K562 (cell line): ENCODE results near the gene ATP2A3. TPM values are rescaled to one million over a fixed set of nuclear protein-coding genes. Genes with fewer than 3 reads are reported as not detected.

Experiments used
- KLF6 ChIP-seq: fragments of 250-450 bp; sonication (Bioruptor Pico); IDR thresholded peaks from 2 replicates; pipeline ENCODE4 v1.4.0; 2020; ENCODE audit warnings: mild to moderate bottlenecking, moderate library complexity, borderline replicate concordance
- ZNF239 ChIP-seq: fragments of 250-450 bp; sonication (Bioruptor Pico); IDR thresholded peaks from 2 replicates; pipeline ENCODE4 v1.4.0; 2020; ENCODE audit warnings: mild to moderate bottlenecking
- ZNF77 ChIP-seq: fragments of 250-450 bp; sonication (Bioruptor Pico); IDR thresholded peaks from 2 replicates; pipeline ENCODE4 v1.5.0; 2020
- polyA plus RNA-seq, 8 experiments: library from polyadenylated mRNA; depleted of rRNA in 4 of 8; stranded (reverse) in 5 of 8; unstranded in 3 of 8; fragments of >200 nt; fragmentation: Nextera tagmentation in 2 of 8; fragmentation: Illumina TruSeq in 1 of 8; extraction: Ambion mirVana in 2 of 8; extraction: Trizol in 1 of 8; gene quantifications; 2 replicates each; pipeline versions ENCODE4 v1.2.1 to v1.2.3, GENCODE V29; 2011 to 2014; ENCODE audit warnings: inconsistent platforms in 1 of 8, missing spikeins in 1 of 8
- total RNA-seq, 7 experiments: library from RNA; depleted of rRNA in 6 of 7; stranded (reverse); fragments of >200 nt in 6 of 7; fragmentation: Illumina TruSeq in 2 of 7; extraction: Trizol in 2 of 7; gene quantifications; 2 replicates each; pipeline versions ENCODE4 v1.2.1 to v1.2.3, GENCODE V29; 2011 to 2021; ENCODE audit warnings: low replicate concordance in 1 of 7
- TF ChIP-seq, protein P1 (sequence below), 2 experiments: fragments of 450-650 bp in 1 of 2; sonication (generic) in 1 of 2; formaldehyde crosslinking in 1 of 2; IDR thresholded peaks; 2 replicates each; pipeline versions ENCODE4 v1.7.1 to v1.9.0; 2016 to 2022; ENCODE audit warnings: inconsistent platforms in 1 of 2, mild to moderate bottlenecking in 1 of 2, missing genetic modification reagents in 1 of 2
- TF ChIP-seq, protein P2 (sequence below): fragments of 250-450 bp; sonication (Bioruptor Pico); IDR thresholded peaks from 2 replicates; pipeline ENCODE4 v1.4.0; 2020; ENCODE audit warnings: mild to moderate bottlenecking, moderate library complexity
- TF ChIP-seq, protein P3 (sequence below), 2 experiments: fragments of 450-650 bp; IDR thresholded peaks; 2 replicates each; pipeline ENCODE4 v1.6.1; 2016; ENCODE audit warnings: mild to moderate bottlenecking in 2 of 2, borderline replicate concordance in 1 of 2, low read depth in 1 of 2, moderate library complexity in 1 of 2

The ATP2A3 gene
- total and polyA plus RNA-seq, 9 of the 15 experiments (the other 6 are each of a cell fraction or from before 2014, with no cell fraction given), result 0.65 to 103 (median 31.3) TPM

DNA sequence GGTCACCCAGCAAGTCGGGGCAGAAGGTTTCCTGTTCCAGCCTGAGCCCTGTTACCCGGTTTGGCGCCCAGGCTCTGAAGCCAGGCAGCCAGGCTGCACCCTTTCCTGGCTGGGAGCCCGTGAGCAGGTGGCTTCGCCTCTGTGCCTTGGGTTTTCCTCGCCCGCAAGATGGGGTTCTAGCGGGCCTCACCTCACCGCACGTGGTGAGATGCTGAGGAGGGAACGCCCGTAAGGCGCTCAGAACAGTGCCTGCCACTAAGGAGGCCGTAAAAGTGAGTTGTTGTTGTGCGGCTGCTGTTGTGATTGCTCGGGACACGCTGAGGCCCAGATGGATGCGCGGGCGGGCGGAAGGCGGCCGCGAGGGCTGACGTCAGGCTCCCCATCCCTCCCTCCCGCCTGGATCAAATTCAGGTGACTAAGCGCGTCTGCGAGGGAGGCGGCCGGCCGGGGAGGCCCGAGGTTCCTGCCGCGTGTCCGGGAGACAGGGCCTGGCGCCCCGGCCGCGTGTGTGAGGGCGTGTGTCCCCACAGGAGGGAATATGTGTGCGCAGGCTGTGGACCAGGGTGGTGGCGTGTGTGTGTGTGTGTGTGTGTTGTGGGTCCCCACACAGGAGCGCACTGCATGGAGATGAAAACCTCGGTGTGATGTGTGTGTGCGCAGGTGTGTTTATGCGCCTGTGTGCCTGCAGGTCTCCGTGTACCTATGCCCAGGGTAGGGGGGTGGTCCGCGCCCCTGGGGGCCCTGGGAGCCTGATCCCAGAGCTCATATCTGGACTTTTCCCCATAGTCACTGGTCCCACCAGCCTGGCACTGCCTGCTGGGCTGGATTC lies 75.7 kb downstream of the ATP2A3 start (continued):
- TF ChIP-seq, protein P1, sequence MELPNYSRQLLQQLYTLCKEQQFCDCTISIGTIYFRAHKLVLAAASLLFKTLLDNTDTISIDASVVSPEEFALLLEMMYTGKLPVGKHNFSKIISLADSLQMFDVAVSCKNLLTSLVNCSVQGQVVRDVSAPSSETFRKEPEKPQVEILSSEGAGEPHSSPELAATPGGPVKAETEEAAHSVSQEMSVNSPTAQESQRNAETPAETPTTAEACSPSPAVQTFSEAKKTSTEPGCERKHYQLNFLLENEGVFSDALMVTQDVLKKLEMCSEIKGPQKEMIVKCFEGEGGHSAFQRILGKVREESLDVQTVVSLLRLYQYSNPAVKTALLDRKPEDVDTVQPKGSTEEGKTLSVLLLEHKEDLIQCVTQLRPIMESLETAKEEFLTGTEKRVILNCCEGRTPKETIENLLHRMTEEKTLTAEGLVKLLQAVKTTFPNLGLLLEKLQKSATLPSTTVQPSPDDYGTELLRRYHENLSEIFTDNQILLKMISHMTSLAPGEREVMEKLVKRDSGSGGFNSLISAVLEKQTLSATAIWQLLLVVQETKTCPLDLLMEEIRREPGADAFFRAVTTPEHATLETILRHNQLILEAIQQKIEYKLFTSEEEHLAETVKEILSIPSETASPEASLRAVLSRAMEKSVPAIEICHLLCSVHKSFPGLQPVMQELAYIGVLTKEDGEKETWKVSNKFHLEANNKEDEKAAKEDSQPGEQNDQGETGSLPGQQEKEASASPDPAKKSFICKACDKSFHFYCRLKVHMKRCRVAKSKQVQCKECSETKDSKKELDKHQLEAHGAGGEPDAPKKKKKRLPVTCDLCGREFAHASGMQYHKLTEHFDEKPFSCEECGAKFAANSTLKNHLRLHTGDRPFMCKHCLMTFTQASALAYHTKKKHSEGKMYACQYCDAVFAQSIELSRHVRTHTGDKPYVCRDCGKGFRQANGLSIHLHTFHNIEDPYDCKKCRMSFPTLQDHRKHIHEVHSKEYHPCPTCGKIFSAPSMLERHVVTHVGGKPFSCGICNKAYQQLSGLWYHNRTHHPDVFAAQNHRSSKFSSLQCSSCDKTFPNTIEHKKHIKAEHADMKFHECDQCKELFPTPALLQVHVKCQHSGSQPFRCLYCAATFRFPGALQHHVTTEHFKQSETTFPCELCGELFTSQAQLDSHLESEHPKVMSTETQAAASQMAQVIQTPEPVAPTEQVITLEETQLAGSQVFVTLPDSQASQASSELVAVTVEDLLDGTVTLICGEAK (IDR thresholded peaks at IDR 0.05), result no peak
- TF ChIP-seq, protein P1 (CRISPR knock-in tag; IDR thresholded peaks at IDR 0.05), result no peak
- no peak for TF ChIP-seq KLF6
- TF ChIP-seq, protein P2, sequence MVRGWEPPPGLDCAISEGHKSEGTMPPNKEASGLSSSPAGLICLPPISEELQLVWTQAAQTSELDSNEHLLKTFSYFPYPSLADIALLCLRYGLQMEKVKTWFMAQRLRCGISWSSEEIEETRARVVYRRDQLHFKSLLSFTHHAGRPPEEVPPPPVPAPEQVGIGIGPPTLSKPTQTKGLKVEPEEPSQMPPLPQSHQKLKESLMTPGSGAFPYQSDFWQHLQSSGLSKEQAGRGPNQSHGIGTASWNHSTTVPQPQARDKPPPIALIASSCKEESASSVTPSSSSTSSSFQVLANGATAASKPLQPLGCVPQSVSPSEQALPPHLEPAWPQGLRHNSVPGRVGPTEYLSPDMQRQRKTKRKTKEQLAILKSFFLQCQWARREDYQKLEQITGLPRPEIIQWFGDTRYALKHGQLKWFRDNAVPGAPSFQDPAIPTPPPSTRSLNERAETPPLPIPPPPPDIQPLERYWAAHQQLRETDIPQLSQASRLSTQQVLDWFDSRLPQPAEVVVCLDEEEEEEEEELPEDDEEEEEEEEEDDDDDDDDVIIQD (CRISPR knock-in tag), result no peak
- no peak for TF ChIP-seq ZNF77 (CRISPR knock-in tag)
- TF ChIP-seq ZNF239 (CRISPR knock-in tag), result no peak
- TF ChIP-seq, protein P3, sequence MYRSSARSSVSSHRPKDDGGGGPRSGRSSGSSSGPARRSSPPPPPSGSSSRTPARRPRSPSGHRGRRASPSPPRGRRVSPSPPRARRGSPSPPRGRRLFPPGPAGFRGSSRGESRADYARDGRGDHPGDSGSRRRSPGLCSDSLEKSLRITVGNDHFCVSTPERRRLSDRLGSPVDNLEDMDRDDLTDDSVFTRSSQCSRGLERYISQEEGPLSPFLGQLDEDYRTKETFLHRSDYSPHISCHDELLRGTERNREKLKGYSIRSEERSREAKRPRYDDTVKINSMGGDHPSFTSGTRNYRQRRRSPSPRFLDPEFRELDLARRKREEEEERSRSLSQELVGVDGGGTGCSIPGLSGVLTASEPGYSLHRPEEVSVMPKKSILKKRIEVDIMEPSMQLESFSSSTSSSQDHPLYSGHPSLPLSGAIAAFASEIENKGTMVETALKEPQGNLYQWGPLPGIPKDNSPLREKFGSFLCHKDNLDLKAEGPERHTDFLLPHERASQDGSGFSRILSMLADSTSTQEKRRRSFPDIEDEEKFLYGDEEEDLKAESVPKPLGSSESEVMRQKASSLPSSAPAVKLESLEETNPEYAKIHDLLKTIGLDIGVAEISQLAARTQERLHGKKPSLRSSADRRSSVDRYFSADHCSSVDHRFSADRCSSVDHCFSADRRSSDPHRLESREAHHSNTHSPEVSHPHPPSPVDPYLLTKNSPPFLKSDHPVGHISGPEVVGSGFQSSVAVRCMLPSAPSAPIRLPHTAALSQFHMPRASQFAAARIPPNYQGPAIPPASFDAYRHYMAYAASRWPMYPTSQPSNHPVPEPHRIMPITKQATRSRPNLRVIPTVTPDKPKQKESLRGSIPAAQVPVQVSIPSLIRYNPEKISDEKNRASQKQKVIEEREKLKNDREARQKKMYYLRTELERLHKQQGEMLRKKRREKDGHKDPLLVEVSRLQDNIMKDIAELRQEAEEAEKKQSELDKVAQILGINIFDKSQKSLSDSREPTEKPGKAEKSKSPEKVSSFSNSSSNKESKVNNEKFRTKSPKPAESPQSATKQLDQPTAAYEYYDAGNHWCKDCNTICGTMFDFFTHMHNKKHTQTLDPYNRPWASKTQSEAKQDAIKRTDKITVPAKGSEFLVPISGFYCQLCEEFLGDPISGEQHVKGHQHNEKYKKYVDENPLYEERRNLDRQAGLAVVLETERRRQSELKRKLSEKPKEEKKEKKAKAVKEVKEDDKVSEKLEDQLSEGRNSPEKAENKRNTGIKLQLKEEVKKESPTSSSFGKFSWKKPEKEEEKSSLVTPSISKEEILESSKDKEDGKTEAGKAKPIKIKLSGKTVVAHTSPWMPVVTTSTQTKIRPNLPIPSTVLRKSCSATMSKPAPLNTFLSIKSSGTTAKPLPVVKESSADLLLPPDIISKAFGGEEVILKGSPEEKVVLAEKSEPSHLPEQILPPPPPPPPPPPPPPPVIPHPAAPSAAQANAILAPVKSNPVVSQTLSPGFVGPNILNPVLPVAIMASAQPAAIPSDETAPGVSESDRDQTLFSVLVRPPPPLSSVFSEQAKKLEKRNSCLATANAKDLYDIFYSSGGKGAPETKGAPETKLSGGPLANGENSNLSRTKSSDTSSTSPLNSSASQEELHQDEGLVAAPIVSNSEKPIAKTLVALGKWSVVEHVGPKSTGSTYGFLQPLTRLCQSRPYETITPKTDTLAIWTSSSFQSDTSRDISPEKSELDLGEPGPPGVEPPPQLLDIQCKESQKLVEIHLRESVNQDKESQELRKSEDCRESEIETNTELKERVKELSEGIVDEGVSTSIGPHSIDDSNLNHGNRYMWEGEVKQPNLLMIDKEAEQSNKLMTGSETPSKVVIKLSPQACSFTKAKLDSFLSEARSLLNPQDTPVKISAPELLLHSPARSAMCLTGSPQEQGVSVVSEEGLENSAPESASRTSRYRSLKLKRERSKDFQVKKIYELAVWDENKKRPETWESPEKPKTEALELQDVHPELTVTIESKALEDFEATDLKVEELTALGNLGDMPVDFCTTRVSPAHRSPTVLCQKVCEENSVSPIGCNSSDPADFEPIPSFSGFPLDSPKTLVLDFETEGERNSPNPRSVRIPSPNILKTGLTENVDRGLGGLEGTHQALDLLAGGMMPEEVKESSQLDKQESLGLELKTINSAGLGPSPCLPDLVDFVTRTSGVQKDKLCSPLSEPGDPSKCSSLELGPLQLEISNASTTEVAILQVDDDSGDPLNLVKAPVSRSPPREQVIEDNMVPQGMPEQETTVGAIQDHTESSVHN (IDR thresholded peaks at IDR 0.05; ENCODE audit: borderline replicate concordance in 1 of 2, low read depth in 1 of 2), result no peak
